Upper lobe of left lung (tissue), 6 donors: Measurements from ENCODE around the gene CACNA1F. TPM values are rescaled to one million over a fixed set of nuclear protein-coding genes. Genes with fewer than 3 reads are reported as not detected.

ENCODE experiments used
- ATAC-seq, 2 donors: fragments of 200-7000 bp; cut with Tn5 transposase; one replicate each; pipeline ENCODE4 v1.9.1; 2022; ENCODE audit warnings: mild to moderate bottlenecking in 2 of 2, moderate library complexity in 2 of 2; ENCODE audit not compliant: low FRiP score in 2 of 2
- DNase-seq, 2 donors: peaks; one replicate each; pipeline ENCODE4 v3.0.0-alpha.2; 2019 to 2020
- H3K27ac ChIP-seq, 4 donors: fragments of 200-600 bp; sonication (generic); one replicate each; pipeline ENCODE4 v1.5.1; 2016 to 2019
- H3K27me3 ChIP-seq, 4 donors: fragments of 200-600 bp; sonication (generic); one replicate each; pipeline ENCODE4 v1.5.1; 2017 to 2019
- H3K36me3 ChIP-seq, 4 donors: fragments of 200-600 bp; sonication (generic); one replicate each; pipeline ENCODE4 v1.5.1; 2016 to 2019
- H3K4me1 ChIP-seq, 4 donors: fragments of 200-600 bp; sonication (generic); one replicate each; pipeline ENCODE4 v1.5.1; 2018 to 2019
- H3K4me3 ChIP-seq, 4 donors: fragments of 200-600 bp; sonication (generic); one replicate each; pipeline ENCODE4 v1.5.1; 2017 to 2019; ENCODE audit warnings: mild to moderate bottlenecking in 2 of 4, moderate library complexity in 1 of 4
- H3K9me3 ChIP-seq, 4 donors: fragments of 200-600 bp; sonication (generic); one replicate each; pipeline ENCODE4 v1.5.1; 2018 to 2019
- CTCF ChIP-seq, 6 experiments: fragments of 450-650 bp in 4 of 6; fragments of 200-600 bp in 2 of 6; sonication (generic) in 2 of 6; IDR thresholded peaks; one replicate each; pipeline ENCODE4 v1.5.1; 2016 to 2019; ENCODE audit warnings: antibody characterized with exemption in 6 of 6
- EP300 ChIP-seq, 4 donors: sonication (generic); formaldehyde crosslinking; IDR thresholded peaks; one replicate each; pipeline ENCODE4 v1.5.1; 2017; ENCODE audit warnings: antibody characterized with exemption in 4 of 4, control low read depth in 2 of 4
- POLR2A ChIP-seq, 4 donors: fragments of 450-650 bp; IDR thresholded peaks; one replicate each; pipeline ENCODE4 v1.5.1; 2016 to 2017; ENCODE audit warnings: antibody characterized with exemption in 4 of 4, mild to moderate bottlenecking in 2 of 4
- POLR2AphosphoS5 ChIP-seq, 2 donors: sonication (generic); formaldehyde crosslinking; IDR thresholded peaks; one replicate each; pipeline ENCODE4 v1.5.1; 2017; ENCODE audit warnings: antibody characterized with exemption in 2 of 2
- WGBS, 2 donors: methylation state at CpG; one replicate each; pipeline ENCODE4 v1.1.5; 2017 to 2018; 5-methylcytosine and 5-hydroxymethylcytosine counted together
- total RNA-seq, 6 donors: library from RNA; depleted of rRNA in 4 of 6; stranded (reverse); fragments of >200 nt in 4 of 6; gene quantifications; one replicate each; pipeline versions ENCODE4 v1.1.0 to v1.2.1, GENCODE V29; 2016 to 2021
- donor health status: DM: no; HTN: no; CAD: no; lungs with moderate emphysema.
- donor health status: DM: no; HTN: yes; CAD: no; lungs with severe emphysema.

CACNA1F gene
- total RNA-seq, 6 donors from 2014 or later = 0.46 to 6.3 (median 1.7) TPM

DNA sequence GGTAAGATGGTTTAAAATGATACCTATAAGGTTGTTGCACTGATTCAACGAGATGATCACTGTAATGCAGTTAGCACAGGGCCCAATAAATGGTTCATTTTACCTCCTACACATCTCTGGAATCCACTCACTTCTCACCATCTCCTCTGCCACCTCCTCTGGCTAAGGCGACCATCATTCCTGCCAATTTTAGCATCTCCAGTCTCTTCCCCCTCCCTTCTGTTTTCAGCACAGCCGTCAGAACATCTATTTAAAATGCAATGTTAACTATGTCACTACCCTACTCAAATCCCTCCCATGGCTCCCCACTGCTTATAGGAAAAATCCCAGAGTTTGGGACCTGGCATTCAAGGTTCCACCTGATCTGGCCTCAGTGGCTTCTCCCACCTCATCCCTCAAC is 29.6 kb downstream of the CACNA1F start:
- no peak overlapping the region for H3K4me3 ChIP-seq
- no peaks in the 10 kb centered on the region for H3K27me3 ChIP-seq
- no peaks in the 10 kb centered on the region for H3K36me3 ChIP-seq
- whole genome bisulfite sequencing, 2 donors = 72 to 80% methylated on average over 3 of the region's 3 CpGs
- TF ChIP-seq POLR2AphosphoS5 (IDR thresholded peaks at IDR 0.05) (no peak), POLR2A (IDR thresholded peaks at IDR 0.05) (no peak), CTCF (IDR thresholded peaks at IDR 0.05) (no peak), EP300 (IDR thresholded peaks at IDR 0.05) (no peak)
- DNase-seq = no peak
- ATAC-seq = no peak
- H3K4me1 ChIP-seq = peaks cover 0 to 17% (median 6%) of the 10 kb centered on the region in 4 donors
- no peaks in the 10 kb centered on the region for H3K9me3 ChIP-seq
- no peak overlapping the region for H3K27ac ChIP-seq

GRCh38 chrX:49202022-49202421 is 31.1 kb downstream of the CACNA1F start:
- no peak for ATAC-seq

GRCh38 chrX:49199906-49200771 is 33.0 kb downstream of the CACNA1F start, which contains the start of gene SYP:
Gene SYP (minus strand): TSS chrX:49200193. CDS start chrX:49200186, 7 bp downstream.
- H3K4me3 ChIP-seq = peak within 1 kb of the TSS in 3 of 4 donors; percentile 25 to 49 (median 41)
- TF ChIP-seq POLR2AphosphoS5 (IDR thresholded peaks at IDR 0.05) = peak; percentile 72 to 77
- TF ChIP-seq EP300 (IDR thresholded peaks at IDR 0.05) = no peak
- TF ChIP-seq CTCF (IDR thresholded peaks at IDR 0.05) = peak in 1 of 6 experiments; percentile 7
- TF ChIP-seq POLR2A (IDR thresholded peaks at IDR 0.05) = peak in 2 of 4 donors; percentile 42 to 83
- ATAC-seq (peak; percentile 90 to 98), DNase-seq (peak; percentile 93 to 97)
- H3K36me3 ChIP-seq = no peaks in the 10 kb centered on the region
- H3K9me3 ChIP-seq = no peaks in the 10 kb centered on the region
- WGBS, 2 donors = 0 to 33% methylated on average over 3 to 61 of the region's 61 CpGs
- H3K27me3 ChIP-seq = no peaks in the 10 kb centered on the region
- peaks cover 0 to 17% (median 6%) of the 10 kb centered on the region in 4 donors for H3K4me1 ChIP-seq
- H3K27ac ChIP-seq = peak within 1 kb of the TSS in 3 of 4 donors; percentile 52 to 76 (median 58)

More at GRCh38 chrX:49202022-49202421, 31.1 kb downstream of the CACNA1F start:
- WGBS, 2 donors = 67 to 69% methylated on average over 2 of the region's 2 CpGs
- DNase-seq = no peak
- Histone ChIP-seq H3K36me3 (no peaks in the 10 kb centered on the region), H3K4me3 (no peak overlapping the region), H3K4me1 (peaks cover 0 to 17% (median 6%) of the 10 kb centered on the region in 4 donors), H3K27me3 (no peaks in the 10 kb centered on the region), H3K27ac (no peak overlapping the region), H3K9me3 (no peaks in the 10 kb centered on the region)
- TF ChIP-seq POLR2A (IDR thresholded peaks at IDR 0.05) (no peak), POLR2AphosphoS5 (IDR thresholded peaks at IDR 0.05) (no peak), EP300 (IDR thresholded peaks at IDR 0.05) (no peak), CTCF (IDR thresholded peaks at IDR 0.05) (no peak)

DNA sequence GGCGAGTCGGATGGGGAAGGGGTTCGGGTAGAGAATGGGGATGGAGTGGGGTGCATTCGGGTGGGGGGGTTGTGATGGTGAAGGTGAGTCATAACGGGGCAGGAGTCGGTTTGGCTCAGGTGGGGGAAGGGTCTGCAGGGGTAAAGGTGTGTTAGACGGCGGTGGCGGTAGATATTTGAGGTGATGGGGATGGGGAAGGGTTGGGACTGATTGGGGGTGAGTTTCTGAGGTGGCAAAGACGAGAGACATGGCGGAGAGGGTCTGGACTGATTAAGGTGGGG is 33.9 kb downstream of the CACNA1F start:
- ATAC-seq (no peak), DNase-seq (no peak)
- WGBS, 2 donors = 28 to 48% methylated on average over 11 of the region's 11 CpGs

More for the DNA sequence above, 33.9 kb downstream of the CACNA1F start:
- Histone ChIP-seq H3K36me3 (no peaks in the 10 kb centered on the region), H3K9me3 (no peaks in the 10 kb centered on the region), H3K27me3 (no peaks in the 10 kb centered on the region), H3K4me1 (peaks cover 0 to 17% (median 6%) of the 10 kb centered on the region in 4 donors), H3K27ac (no peak overlapping the region), H3K4me3 (peak overlapping the region in 1 of 4 donors; percentile 41)
- no peak for TF ChIP-seq POLR2AphosphoS5 (IDR thresholded peaks at IDR 0.05)
- no peak for TF ChIP-seq EP300 (IDR thresholded peaks at IDR 0.05)
- TF ChIP-seq POLR2A (IDR thresholded peaks at IDR 0.05) = no peak
- no peak for TF ChIP-seq CTCF (IDR thresholded peaks at IDR 0.05)
